ELF-1 (cell line): Measurements from ENCODE around the gene FAHD1.
A peak's percentile ranks its signal among the peaks of the same experiment; 100 is the strongest.
"Not testable (repeated sequence)": the region's sequence is repeated elsewhere in the genome, so short reads cannot be mapped to it uniquely, and the experiment has no call there.

Source experiments
- DNase-seq: peaks from one replicate; pipeline ENCODE4 v3.0.0-alpha.2; 2016; ENCODE audit warnings: low read depth, low spot score

Gene FAHD1

DNA sequence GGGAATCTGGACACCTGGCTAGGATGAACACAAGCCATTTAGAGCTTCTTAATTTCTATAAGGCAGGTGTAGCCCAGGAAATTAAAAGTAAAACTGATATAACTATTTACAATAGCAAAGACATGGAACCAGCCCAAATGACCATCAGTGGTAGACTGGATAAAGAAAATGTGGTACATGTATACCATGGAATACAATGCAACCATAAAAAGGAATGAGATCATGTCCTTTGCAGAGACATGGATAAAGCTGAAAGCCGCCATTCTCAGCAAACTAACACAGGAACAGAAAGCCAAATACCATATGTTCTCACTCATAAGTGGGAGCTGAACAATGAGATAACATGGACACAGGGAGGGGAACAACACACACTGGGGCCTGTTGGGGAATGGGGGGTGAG is 19.4 kb downstream of the FAHD1 start:
- DNase-seq, result no peak

DNA sequence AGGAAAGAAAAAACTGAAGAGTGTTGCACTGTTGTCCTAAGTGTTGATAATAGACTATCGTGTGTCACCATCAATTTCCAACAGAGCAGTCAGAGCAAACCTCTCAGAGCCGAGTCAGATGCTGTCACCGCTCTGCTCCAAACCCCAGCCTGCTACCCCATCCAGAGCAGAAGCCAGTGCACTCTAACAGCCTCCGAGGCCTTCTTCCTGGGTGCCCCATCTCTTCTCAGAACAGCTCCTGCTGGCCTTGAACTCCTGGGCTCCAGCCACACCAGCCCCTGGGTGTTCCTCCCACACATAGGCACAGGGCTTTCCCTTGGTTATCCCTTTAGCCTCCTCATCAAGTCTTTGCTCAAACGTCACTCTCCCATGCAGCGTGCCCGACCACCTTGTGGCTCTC is 24.0 kb downstream of the FAHD1 start:
- DNase-seq, result no peak

DNA sequence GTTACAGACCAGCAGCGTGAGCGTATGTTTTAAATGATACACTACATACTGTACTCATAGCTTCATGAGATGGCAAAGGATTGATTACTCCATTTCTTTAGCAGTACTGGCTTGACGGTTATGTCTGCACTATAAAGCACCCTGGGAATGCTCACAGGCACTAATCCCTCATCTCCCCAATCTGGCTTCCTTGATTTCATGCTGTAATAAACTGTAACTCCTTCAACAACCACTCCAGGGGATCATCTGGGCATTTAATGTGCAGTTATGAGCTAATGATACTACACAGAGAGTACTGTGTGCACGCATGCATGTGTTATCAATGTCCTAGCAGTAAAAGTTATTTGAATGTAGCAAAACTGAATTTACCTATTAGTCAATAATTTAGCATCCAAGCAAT is 24.8 kb downstream of the FAHD1 start:
- no peak for DNase-seq

DNA sequence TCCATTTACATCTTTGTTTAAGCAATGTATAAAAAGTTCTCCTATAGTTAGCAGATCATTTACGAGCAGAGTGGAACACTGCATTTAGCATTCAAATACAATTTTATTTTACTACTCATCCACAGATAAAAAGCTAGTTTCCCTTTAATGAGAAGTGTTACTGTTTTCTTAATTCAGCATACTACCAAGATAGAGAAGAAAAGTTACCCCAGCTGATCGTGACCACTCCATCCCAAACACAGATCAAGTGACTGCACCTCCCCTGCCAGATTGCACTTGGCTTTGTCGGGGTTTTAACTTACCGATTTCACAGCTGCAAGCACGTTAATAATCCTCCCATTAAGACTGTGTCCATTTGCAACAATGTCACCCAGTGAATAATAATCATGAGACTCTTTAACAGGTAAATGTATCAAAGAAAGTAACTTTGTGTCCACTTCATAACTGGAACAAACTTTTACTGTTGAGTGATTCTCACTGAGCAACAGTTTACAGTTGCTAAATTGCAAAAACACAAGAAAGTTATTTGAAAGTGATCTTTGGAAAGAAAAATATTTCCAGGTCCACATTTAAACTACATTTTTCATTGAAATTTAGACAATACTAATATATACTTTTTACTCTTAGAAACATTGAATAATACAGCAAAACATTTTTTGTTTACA is 30.6 kb downstream of the FAHD1 start:
- DNase-seq, result no peak

DNA sequence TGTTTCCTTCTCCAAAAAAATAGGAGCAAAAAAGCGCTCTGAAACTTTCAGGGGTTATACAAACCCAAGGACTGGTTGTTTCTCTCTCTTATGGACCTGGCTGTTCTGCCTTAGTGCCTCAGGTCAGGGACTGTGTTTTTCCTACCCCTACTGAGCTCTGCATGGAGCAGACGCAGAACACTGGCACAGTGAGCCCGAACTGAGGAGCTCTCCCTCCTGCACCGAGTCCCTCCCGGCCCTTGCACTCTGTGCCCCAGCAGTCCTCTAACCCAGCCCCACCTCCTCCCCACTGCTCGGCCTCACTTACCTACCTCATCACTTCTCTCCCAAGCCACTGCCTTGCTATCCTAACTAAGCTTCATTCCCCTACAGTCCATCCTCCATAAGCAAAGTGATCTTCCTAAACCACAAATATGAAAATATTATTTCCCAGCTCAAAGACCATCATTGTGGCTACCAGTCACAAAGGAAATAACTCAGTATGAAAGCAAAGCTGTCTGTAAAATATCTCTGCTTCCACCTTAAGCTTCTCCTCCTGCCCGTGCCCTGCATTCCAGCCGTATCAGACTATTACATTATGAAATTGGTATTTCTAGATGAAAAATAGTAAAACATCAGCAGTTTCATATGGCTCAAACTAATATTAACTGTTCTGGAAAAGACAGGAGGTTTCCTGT is 31.3 kb downstream of the FAHD1 start:
- peak; percentile 37 for DNase-seq

DNA sequence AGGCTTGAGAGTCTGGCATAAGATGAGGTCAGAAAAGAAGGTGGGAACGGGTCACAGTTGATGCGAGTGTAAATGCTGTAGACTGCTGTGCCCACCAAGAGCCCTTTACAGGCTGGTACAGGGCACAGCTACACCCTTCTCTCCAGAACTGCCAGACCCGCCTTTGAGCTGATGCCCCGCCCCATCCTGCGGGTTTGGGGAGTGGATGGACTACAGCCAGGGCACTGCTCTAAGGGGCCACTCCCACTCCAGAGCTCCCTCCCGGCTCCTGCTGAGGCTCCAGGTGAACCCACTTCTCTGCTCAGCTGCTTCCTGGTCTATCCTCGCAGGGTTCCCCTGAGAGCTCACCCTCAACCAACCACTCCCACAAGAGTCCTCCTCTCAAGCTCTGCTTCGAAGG is 32.6 kb downstream of the FAHD1 start:
- DNase-seq, result no peak

DNA sequence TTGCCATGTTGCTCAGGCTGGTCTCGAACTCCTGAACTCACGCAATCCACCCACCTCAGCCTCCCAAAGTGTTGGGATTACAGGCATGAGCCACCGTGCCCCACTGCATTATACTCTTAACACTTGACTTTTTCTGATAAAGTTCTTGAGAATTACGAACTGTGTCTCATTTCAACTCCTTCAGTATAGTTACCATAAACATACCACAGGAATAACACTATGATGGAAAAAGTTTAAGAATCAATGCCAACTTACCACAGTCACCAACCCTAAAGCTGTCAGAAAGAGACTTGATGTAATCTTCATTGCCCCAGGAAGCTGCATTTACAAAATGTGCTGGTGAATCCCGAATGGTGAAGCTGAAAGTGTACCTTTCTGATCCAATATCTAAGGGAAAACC is 34.7 kb downstream of the FAHD1 start:
- DNase-seq, result no peak

DNA sequence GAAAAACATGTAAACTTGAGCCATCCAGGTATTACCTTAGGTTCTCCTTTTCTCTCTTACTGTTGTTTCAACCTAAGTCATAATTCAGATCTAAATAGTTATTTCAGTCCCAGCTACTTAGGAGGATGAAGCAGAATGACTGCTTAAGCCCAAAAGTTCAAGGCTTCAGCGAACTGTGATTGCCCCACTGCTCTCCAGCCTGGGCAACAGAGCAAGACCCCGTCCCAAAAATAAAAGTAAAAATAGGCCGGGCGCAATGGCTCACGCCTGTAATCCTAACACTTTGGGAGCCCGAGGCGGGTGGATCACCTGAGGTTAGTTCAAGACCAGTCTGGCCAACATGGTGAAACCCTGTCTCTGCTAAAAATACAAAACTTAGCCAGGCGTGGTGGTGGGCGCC is 35.4 kb downstream of the FAHD1 start:
- no peak for DNase-seq

DNA sequence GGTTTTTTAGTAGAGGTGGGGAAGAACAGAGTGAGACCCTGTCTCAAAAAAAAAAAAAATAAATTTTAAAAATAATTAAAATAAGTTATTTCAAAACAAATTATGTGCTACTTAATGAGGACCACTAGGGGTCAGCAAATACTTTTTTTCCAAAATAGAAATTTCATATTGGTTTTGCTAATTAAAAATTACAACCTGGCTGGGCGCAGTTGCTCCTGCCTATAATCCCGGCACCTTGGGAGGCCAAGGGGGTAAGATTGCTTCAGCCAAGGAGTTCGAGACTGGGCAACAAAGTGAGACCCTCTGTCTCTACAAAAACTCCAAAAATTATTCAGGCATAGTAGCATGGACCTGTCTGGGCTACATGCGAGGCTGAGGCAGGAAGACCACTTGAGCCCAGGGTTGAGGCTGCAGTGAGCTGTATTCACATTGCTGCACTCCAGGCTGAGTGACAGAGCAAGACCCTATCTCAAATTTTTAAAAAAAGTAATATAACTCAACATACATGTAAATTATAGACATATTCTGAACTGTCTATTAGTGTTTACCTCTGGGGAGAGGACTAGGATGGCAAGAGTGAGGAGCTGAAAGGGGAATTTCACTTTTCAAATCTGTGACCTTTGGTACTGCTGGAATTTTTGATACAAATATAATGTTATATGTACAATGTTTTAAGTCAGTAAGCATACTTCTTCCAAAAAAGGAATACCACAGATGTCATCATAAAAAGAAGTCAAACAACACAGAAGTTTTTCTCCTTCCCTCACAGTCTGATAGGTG is 36.9 kb downstream of the FAHD1 start:
- peak; percentile 11 for DNase-seq

DNA sequence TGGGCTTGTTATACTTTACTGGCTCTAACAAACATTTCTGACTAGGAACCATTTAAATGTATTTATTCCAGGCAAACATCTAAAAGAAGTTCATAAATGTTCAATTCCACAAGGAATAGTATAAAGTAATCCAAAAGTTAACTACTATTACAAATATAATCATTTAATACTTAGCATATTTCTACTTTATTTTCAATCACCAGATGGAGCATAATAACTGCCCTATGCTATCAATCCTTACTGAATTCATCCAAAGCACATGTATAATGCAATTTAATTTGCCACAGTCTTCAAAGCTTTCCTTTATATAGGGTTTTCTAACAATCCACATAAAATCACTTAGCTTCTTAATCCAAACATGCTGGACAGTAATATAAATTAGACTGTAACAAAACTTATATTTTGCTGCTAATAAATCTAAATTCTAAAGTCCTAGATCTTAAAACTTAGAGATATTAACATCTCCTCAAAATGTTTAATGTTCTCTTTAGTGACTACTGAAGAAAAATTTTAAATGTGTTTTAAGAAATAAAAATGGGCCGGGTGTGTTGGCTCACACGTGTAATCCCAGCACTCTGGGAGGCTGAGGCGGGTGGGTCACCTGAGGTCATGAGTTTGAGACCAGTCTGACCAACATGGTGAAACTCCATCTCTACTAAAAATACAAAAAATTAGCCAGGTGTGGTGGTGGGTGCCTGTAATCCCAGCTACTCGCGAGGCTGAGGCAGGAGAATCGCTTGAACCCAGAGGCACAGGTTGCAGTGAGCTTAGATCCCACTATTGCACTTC is 39.1 kb downstream of the FAHD1 start:
- no peak for DNase-seq

DNA sequence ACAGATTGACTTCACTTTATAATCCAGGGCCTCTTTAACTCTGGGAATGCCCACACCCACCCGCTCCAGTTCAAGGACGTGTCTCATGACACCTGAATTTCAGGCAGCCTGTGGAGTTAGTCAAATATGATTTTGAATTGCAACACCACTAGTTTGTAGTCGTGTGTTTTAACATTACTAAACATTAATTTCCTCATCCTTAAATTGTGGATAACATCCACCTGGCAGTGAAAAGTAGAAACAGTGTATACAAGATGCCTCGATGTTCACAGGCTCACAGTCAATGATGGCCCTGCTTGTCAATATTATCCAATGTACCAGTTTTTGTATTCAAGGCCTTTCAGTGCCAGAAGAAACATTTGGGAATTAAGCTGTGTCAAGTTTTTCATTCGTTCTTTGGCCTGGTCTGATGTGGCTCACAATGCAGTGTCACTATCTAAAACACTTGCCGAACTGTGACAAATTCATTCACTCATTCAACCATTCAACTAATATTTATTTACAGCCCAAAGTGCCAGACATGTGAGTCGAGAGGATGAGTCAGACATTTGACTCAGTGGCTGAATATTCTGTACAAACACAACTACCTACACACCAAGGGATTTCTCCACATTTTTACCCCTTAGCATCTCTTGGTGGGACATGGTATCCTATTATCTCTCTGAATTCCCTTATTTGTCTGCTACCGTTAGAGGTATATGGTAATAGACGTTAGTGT is 43.5 kb downstream of the FAHD1 start:
- DNase-seq, result no peak

DNA sequence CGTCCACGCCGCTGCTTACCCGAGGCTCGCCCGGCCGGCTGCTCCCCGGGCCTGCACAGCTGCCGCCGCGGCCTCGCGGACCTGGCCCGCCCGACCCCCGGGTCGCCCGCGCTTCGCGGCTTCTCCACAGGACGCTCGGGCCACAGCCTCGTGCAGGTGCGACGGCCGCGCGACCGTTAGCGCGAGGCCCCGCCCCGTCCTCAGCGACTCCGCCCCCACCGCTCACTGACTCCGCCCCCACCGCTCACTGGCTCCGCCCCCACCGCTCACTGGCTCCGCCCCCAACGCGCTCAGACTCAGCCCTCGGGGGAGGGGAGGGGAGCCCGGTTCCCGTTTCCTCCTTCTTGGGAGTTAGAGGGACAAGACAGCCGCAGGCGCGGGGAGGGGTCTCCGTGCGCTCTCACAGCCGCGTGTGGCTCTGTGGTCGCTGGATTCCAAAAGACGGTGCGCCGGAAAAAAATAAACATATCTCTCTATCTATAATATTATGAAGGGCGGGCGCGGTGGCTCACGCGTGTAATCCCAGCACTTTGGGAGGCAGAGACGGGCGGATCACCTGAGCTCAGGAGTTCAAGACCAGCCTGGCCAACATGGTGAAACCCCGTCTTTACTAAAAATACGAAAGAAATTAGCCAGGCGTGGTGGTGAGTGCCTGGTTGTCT is 45.1 kb downstream of the FAHD1 start, which contains the start of gene MEIOB:
Gene MEIOB (minus strand): TSS at position 191 of the 662 bp plus-strand sequence. CDS start 3,989 bp downstream, outside the sequence.
- DNase-seq, result peak; percentile 79

DNA sequence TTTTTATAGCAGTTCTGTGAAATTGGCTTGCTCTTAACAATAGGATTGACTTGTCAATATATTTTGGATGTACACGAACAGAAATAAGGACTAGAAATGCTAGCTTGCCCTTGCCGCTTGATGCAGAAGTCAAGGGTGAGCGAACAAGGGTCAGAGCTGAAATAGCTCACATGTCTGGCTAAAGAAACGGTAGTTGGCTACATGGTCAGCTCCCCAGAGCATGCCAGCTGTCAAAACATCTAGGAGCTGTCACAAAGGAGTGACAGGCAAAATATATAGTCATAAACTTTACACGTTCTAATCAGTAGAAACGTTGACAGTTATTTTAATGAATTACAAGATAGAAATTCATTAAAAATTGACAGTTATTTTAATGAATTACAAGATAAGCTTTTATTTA is 47.8 kb downstream of the FAHD1 start:
- no peak for DNase-seq

DNA sequence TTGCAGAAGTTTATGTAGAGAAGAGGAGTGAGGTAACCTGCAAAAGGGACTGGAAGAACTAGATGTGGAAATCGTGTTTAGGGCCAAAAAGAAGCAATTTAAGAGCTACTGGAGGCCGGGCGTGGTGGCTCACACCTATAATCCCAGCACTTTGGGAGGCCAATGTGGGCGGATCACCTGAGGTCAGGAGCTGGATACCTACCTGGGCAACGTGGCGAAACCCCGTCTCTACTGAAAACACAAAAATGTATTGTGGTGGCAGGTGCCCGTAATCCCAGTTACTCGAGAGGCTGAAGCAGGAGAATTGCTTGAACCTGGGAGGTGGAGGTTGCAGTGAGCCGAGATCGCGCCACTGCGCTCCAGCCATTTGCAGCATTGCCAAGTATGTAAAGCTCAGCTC is 49.1 kb downstream of the FAHD1 start:
- DNase-seq, result not testable (repeated sequence)

DNA sequence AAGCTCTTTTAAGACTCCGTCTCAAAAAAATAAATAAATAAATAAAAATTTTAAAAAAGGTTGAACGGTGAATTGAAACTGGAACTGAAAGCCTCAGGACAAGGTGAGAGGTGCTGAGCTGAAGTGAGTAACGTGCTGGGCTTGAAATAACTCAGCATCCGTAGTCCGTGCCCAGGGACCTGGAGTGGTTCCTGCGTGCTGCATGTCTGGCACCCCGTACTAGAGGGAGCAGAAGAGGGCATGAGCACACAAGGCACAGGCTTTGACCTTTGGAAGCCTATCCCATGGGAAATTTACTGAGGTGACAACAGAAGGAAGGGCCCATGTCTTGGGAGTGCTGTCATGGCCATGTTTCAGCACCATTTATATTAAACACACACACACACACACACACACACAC is 49.5 kb downstream of the FAHD1 start:
- no peak for DNase-seq

DNA sequence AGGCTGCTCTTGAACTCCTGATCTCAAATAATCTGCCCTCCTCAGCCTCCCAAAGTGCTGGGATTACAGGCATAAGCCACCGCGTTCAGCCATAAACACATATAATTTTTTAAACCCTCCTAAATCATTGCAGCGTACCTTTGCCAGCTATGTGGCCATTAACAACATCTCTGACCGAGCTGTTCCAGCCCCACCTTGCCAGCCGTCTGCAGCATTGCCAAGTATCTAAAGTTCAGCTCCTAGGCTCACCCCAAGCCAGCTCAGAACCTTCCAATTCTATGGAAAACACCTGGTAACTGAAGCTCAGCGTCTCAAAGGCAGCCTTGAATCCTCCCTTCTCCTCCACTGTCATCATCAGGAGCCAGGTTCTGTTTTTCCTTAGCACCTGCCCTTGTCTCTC is 50.1 kb downstream of the FAHD1 start:
- no peak for DNase-seq

DNA sequence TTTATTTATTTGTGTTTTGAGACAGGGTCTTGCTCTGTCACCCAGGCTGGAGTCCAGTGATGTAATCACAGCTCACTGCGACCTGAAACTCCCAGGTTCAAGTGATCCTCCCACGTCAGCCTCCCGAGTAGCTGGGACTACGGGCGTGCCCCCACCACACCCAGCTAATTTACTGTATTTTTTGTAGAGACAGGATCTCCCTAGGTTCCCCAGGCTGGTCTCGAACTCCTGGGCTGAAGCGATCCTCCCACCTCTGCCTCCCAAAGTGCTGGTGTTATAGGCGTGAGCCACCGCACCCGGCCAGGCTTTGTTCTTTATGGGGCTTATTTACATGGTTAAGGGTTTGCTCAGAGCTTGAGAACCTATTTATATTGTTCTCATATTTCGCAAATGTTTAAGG is 50.8 kb downstream of the FAHD1 start:
- DNase-seq, result no peak

DNA sequence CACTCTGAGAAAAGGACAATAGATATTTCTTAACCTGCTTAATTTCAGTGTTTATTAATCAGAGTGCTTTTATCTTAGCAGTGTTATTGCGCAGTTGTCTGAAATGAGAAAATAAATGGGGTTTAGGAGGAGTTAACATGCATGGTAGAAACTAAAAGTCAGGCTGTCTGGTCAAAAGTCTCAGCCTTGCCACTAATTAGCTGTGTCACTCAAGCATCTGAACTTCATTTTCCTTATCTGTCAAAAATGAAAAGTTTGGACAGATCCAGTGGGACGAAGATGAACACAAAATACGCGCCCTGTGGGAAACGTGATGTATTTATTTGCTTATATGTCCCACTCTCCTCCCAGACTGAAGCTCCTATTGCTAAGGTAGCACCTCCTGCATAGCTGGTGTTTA is 51.2 kb downstream of the FAHD1 start:
- DNase-seq, result no peak
